Superior temporal gyrus (tissue), 1 donor: Measurements from ENCODE around the gene GPR61.

ENCODE experiments used
- DNase-seq: peaks from one replicate; pipeline ENCODE4 v3.0.0-alpha.2; 2016; ENCODE audit errors: extremely low spot score

Gene GPR61

DNA sequence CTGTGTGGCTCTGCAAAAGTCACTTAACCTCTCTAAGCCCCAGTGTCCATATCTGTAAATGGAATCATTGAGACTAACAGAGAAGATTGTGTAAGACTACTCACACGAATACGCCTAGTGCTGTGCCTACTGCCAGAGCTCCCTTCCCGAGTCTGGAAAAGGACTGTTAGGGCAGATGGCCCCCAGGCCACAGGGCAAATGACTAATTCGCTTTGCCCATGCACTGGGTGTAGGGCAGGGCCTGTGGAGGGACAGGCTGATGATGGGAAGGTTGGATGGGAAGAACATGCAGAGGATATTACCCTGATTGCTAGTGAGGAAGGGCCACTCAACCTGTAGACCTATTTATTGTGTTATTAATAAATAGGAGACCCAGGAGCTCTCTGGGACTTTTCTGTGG is 4.2 kb upstream of the GPR61 start:
- DNase-seq: no peak

DNA sequence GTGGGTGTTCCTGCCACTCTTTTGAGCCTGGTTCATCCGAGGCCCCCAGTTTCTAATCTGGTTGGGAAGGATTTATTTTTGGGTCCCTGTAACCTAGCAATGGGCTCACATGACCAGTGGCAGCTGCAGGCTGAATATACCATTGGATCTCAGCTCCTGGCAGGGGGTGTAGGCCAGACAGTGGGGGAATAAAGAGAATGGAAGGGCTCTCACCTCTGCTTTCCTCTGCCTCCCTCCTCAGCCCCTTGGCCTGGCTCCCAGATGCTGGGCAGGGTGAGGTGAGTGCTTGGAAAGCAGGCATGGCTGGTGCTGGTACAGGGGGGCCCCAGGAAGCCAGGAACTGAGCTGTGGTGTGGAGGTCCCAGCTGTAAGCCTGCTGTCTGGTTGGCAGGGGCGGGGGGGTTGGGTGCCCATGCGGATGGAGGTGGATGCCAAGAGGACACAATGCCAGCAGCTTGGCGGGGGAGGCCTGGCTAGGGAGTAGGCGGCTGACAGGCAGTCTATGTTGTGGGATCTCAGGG is 3.6 kb upstream of the GPR61 start:
- peak; percentile 75 for DNase-seq

DNA sequence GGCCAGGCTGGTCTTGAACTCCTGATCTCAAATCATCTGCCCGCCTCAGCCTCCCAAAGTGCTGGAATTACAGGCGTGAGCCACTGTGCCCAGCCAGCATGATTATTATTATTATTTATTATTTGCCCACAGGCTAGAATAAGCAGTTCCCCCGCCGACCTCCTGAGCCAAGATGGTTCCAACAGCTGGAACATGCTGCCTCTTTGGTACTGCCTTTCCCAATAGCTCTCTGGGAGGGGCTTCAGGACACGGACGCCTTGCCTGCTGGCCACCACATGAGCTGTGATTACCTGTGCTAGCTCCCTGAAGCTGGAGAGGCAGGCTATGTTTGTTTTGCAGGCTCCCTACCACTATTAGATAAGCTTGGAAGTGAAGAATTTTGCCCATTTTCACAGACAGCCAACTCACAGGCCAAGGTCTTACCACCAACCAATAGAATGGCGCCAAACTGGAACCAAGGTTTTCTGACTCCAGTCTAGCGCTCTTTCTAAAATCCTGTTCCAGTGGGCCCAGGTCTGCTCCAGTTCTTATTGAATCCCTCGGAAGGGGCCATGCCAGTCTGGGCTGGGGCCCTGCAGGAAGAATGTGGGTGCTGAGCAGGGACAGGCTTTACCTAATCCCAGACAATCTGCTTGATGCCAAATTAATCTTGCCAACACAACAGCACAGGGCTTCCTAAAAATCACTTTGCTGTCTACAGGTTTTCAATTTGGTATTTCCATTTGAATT is 2.1 kb upstream of the GPR61 start:
- DNase-seq: no peak

DNA sequence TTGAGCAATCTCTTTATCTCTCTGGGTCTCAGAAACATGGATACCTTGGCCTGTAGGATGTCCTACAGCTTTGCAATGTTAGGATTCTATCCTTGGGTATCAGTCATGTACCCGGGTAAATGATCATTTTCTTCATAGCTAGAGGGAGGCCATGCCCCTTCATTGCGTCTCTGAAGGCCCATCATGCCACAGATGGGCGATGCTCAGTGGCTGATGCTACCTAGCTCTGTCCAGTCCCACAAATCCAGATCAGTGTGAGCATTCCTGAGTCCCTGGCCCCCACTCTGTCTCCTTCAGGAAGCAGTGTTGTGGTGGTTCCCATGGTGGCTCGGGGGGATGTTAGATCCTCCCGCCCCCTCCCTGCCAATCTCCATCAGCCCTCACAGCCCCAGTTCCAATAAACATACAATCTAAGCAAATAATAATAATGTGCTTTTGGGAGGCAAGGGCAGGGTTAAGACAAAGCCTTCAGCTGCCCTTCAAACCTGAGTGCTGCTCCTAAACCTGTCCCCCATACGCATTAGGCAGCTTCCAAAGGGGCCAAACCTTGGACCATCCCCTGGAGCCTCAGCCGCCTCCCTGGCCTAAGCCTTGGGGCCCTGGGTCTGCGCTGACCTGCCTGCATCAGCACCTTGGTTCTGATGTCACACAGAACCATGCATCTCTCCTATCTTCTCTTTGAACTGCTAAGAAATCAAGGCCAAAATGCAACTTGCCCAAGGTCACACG is 681 bp upstream of the GPR61 start:
- no peak for DNase-seq

DNA sequence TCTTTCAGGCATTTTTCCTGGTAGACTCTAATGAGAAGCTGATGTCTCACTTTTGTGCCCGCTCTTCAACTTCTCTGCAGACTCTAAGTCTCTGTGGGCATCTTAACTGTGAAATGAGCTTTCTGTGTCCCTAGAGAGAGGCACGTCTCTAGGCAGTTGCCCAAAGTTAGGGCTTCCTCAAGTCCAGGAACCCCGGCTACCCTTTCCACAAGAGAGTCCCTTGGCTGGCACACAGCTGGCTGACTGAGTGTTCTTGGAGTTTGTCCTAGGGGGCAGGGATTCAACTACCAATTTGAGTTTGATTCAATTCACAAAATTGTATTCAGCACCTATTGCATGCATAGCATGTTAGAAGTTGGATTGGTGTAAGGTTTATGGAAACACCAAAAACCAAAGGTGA is 1.4 kb downstream of the GPR61 start:
- DNase-seq: no peak

DNA sequence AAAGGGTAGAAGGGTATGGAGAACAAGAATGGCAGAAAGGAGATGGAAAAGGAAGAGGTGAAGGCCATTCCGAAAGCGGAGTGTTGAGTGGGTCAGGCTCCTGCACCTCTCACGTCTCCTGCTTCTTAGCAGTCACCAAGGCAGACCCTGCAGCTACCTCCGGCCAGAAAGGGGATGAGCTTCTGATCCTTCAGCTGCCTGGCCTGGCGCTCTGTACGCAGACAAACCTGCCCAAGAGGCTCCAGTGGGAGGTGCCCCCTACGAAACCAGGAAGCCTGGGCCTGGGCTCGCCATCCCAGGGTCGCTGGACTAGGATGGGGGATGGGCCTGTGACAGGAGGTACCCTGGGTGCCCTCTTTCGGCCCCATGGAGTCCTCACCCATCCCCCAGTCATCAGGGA is 3.0 kb downstream of the GPR61 start:
- DNase-seq: no peak

DNA sequence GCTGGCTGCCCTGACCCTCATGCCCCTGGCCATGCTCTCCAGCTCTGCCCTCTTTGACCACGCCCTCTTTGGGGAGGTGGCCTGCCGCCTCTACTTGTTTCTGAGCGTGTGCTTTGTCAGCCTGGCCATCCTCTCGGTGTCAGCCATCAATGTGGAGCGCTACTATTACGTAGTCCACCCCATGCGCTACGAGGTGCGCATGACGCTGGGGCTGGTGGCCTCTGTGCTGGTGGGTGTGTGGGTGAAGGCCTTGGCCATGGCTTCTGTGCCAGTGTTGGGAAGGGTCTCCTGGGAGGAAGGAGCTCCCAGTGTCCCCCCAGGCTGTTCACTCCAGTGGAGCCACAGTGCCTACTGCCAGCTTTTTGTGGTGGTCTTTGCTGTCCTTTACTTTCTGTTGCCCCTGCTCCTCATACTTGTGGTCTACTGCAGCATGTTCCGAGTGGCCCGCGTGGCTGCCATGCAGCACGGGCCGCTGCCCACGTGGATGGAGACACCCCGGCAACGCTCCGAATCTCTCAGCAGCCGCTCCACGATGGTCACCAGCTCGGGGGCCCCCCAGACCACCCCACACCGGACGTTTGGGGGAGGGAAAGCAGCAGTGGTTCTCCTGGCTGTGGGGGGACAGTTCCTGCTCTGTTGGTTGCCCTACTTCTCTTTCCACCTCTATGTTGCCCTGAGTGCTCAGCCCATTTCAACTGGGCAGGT is 3.8 kb downstream of the GPR61 start:
- no peak for DNase-seq

DNA sequence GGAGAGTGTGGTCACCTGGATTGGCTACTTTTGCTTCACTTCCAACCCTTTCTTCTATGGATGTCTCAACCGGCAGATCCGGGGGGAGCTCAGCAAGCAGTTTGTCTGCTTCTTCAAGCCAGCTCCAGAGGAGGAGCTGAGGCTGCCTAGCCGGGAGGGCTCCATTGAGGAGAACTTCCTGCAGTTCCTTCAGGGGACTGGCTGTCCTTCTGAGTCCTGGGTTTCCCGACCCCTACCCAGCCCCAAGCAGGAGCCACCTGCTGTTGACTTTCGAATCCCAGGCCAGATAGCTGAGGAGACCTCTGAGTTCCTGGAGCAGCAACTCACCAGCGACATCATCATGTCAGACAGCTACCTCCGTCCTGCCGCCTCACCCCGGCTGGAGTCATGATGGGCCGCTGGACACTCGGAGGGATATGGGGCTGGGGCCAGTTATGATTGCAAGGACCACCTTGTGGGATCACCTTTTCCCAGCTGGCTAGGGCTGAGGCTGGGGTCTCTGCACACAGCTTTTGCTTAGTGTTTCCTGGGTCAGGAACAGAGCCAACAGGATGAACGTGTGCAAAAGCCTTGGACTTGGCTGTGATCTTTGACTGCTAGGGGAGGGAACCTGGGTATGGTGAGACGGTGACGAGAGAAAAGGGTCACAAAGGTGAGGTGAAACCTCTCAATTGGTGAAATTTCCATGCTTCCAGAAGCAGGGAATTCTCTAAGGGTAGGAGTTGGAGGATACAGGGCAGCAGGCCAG is 4.5 kb downstream of the GPR61 start:
- no peak for DNase-seq

DNA sequence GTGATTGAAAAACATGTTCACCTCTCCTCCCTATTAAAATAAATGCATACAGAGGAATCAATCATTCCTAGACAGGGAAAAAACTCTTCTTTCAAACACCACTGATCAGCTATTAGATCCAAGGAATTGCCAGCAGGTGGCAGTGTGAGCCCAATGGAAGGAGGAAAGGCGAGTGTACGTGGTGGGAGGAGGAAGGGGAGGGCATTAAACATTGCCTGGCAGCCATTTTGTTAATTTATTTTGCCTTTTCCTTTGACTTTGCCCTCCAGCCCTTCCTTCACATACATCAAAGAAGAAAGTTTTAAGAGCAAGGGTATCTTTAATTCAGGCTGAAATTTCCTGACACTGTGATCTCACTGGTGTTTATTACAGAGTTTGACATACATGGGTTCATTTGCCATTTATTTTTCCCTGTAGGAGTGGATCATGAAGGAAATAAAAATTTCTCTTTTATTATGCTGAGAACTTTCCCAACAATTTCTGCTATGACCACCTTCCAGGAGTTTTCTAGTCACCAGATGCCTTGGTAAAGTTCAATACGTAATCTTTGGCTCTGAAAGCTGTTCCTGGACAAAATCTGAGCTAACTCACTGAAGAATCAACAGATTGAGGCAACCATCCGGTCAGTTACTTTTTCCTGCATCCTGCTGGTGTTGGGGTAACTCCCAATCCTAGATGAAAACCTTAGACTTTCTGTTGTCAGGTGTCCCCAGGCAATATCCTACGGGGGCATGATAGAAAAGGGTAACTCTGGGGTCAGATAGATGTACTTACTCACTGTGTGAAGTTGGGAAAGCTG is 6.8 kb downstream of the GPR61 start:
- peak; percentile 98 for DNase-seq

DNA sequence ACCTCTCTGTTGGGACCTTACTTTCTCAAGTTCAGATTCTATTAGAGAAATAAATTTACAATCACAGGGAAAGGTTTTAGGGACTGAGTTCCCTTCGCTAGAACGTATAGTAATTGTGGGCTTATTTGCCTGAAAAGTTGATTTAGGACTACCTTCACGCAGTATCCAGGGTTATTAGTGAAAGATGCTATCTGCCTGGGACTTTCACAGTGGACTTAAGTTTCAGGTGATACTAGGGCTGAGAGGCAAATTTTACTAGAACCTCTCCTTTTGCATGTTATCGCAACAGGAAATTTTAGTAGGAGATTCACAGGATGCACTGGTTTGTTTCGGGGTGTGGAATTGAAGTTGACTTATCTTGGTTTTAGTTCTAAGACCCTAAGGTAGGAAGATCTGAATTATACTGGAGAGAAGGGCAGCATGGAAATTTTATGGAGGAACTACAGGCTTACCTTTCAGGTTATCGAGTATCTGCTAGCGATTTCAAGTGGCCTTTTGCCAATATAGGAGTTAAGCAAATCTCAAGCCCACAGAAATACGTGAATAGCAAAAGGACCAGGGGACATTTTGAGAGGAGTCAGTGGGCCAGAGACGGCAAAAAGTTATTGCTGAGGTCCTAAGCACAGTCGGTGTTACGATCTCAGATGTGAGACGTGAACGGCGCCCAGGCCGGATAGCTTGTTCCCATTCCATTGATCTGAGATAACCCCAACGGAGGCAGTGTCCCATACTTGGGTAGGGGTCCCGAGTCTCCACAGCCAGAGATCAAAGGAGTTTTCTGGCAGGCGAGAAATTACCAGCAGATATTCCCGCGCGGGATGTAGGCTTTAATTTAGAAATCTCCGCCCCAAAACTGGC is 8.0 kb downstream of the GPR61 start:
- peak; percentile 42 for DNase-seq

DNA sequence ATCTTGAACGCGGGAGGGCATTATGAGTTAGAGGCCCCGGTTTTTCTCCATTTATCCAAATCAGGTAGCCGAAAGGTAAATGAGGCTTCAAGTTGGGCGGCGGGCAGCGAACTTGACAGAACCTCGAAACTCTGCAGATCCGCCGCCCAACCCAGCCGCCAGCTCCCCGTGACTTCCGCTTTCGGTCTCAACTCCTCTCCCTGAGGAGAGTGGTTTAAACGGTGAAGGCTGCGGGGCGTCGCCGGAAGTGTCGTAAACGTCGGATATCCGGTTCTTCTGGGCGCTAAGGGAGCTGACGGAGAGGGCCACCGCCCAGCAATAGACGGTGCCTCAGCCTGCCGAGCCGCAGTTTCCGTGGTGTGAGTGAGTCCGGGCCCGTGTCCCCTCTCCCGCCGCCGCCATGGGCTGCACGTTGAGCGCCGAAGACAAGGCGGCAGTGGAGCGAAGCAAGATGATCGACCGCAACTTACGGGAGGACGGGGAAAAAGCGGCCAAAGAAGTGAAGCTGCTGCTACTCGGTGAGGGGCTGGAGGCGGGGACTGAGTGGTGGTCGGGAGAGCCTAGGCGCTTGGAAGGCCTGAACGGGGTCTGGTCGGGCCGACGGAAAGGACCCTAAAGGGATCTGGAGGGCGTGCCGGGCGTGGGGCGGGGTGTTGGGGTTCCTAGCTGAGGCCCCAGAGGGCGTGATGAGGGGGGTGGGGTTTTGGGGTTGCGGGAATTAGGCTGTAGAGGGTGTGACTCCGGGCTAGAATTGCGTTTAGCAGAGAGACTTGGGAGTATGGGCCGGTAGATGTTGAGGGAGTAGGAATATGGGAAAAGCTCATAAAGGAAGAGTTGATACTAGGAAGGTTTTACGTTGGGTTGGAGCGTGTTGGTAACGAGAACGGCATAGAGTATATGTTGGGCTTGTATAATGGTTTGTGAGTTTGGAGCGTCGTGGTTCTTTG is 8.9 kb downstream of the GPR61 start, which contains the start of gene GNAI3:
TSS of gene GNAI3 (plus strand) at position 295 of the 947 bp plus-strand sequence. CDS start at position 401, 106 bp downstream.
- DNase-seq: peak; percentile 98

DNA sequence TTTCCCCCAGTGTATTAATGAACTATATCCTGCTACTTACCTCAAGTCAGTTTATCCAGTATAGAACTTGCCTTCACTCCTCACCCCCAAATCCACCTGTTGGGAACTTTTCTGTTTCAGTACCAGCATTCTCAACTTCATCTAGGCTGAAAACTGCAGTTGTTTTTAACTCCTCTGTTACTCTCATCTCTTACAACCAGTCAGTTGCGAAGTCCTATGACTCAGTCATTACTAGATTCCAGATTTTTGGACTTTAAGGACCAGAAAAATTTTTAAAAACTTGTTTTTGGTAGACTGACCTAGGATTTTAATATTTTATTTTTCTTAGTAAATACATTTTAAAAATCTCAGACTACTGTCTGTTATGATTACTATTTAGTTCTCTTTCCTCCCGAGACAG is 16.9 kb downstream of the GPR61 start:
- DNase-seq: no peak

DNA sequence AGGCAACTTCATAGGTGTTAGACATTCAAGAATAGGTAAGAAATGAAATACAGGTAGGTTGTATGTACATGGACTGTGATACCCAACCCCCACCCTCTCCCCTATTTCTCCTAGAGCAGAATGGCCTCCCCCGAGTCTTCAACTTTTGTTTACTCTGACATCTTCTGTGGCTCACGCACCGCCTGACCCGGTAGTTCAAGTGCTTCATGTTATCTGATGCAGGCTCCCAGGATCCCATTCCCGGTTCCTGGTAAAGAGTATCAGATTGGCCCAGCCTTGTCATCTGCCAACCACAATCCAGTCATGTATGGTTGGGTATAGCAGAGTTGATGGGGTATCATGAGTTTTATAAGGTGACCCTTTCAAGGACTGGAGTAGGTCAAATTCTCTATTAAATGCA is 17.8 kb downstream of the GPR61 start:
- DNase-seq: no peak

DNA sequence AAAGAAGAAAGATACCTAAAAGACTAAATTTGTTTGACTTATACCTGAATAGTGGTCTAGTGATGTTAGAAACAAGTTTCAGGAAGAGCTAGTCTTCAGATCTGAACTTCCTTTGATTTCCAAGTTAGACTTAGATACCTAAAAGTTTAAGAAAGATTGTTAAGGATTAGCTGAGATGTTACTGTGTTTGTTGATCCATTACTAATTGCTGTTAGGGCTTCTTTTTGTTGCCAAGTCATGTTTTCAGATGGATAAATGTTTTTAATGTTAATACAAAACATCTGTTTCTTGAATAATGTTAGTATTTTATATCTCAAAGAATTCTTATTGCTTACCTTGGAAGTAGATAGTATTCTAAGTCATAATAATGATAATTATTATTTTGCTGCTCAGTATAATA is 20.3 kb downstream of the GPR61 start:
- DNase-seq: no peak

DNA sequence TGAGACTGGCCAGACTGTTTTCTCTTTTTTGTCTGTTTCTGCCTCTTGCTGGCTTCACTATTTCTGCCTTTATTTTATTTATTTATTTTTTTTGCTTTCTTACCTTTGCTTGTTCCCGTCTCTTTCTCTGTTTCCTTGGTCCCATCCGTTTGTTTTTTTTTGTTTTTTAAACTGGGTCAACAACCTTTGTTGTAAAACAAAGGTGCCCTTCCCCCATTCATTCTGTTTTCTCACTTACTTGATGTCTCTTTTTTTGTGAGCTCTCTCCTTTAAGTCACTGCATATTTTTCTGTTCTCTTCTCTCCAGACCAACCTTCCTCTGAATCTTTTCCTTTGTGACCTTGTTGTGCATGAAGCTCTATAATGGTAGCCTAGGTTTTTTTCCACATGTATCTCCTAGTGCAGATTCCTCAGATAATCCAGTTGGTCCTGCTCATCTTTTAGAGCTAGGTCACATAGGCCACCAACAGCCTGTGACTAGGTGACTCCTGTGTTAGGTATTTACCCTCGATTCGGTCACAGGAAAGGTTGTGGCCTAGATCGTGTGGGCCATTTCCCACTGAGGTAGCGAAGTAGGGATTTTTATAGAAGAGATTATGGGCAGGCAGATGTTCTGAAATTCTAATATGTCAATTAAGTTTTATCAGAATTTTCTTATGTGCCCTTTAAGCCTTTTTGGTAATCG is 24.7 kb downstream of the GPR61 start:
- DNase-seq: no peak

DNA sequence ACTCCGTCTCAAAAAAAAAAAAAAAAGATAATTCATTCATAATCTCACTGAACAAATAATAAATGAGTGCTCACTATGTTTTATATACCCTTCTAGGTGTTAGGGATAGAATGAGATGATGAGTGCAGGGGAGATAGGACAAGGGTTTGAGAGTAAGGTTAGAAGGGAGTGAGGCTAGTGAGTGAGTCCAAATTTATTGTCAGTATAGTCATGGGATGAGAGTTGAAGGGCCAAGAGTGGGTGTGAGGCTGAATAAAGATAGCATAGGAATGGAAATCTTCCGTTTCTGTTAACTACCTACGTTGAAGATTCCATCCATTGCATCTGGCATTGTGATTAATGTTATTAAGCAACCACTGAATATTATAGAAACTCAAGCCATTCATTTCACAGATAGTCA is 25.6 kb downstream of the GPR61 start:
- no peak for DNase-seq

DNA sequence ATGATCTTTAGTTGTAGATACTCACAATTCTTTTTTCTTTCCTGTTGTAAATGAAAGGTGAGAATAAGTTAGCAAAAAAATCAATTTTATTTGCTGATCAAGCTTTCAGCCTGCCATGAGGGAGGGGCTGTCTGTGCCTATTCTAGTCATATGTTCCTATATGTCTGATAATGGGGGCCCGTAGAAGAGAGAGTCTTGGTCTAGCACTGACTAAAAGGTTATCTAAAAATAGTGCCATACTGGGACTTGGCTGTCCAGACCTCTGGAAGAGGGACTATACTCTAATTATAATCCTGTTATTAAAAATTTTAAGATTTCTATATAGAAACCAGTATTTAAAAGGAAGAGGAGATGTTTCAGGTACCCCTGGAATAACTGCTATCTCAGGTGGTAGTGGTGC is 27.3 kb downstream of the GPR61 start:
- DNase-seq: no peak
